ENCODE results near the gene LAMC3.

DNA sequence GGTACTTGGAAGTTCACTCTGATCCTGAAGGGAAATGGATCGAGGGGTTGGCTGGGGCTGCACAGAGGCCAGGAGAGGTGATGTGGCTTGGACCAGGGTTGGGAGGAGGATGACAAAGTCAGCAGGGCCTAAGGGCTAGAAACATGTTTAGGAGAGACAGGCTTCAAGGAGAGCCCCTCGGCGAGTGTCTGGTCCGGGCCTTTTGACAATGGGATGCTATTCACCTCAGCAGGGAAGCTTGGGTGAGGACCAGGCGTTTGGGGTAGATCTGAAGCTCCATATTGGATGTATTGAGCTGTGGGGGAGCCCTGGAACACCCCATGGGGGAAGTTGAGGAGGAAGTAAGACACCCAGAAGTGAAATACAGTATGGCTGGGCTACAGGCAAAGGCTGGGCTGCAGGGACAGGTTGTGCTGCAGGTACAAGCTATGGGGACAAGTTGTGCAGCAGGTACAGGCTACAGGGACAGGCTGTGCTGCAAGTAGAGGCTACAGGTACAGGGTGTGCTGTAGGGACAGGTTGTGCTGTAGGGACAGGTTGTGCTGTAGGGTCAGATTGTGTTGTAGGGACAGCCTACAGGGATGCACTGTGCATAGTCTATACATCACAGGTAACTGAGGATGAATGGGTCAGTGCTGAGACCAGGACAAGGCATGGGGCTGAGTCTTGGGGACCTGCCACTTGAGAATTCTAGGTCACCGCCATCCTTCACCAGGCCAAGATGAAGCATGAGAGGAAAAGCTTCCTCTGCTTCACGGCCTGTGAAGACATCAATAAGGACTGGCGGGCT lies 47.3 kb upstream of the LAMC3 start:
- TF ChIP-seq, protein P1, sequence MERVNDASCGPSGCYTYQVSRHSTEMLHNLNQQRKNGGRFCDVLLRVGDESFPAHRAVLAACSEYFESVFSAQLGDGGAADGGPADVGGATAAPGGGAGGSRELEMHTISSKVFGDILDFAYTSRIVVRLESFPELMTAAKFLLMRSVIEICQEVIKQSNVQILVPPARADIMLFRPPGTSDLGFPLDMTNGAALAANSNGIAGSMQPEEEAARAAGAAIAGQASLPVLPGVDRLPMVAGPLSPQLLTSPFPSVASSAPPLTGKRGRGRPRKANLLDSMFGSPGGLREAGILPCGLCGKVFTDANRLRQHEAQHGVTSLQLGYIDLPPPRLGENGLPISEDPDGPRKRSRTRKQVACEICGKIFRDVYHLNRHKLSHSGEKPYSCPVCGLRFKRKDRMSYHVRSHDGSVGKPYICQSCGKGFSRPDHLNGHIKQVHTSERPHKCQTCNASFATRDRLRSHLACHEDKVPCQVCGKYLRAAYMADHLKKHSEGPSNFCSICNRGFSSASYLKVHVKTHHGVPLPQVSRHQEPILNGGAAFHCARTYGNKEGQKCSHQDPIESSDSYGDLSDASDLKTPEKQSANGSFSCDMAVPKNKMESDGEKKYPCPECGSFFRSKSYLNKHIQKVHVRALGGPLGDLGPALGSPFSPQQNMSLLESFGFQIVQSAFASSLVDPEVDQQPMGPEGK (CRISPR knock-in tag; IDR thresholded peaks at IDR 0.05; ENCODE audit: borderline replicate concordance) = no peak
- TF ChIP-seq OSR1 (CRISPR knock-in tag; IDR thresholded peaks at IDR 0.05) = no peak
- no peak for TF ChIP-seq POU6F1 (CRISPR knock-in tag; IDR thresholded peaks at IDR 0.05; ENCODE audit: borderline replicate concordance, low read depth)
- TF ChIP-seq ISL1 (CRISPR knock-in tag; IDR thresholded peaks at IDR 0.05) = no peak
- TF ChIP-seq ZFP3 (CRISPR knock-in tag; IDR thresholded peaks at IDR 0.05) = no peak
- TF ChIP-seq ZNF8 (CRISPR knock-in tag; IDR thresholded peaks at IDR 0.05) = no peak
- TF ChIP-seq, protein P2, sequence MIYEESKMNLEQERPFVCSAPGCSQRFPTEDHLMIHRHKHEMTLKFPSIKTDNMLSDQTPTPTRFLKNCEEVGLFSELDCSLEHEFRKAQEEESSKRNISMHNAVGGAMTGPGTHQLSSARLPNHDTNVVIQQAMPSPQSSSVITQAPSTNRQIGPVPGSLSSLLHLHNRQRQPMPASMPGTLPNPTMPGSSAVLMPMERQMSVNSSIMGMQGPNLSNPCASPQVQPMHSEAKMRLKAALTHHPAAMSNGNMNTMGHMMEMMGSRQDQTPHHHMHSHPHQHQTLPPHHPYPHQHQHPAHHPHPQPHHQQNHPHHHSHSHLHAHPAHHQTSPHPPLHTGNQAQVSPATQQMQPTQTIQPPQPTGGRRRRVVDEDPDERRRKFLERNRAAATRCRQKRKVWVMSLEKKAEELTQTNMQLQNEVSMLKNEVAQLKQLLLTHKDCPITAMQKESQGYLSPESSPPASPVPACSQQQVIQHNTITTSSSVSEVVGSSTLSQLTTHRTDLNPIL (CRISPR knock-in tag; IDR thresholded peaks at IDR 0.05; ENCODE audit: low read depth) = no peak
- TF ChIP-seq ZFP30 (CRISPR knock-in tag; IDR thresholded peaks at IDR 0.05) = no peak
- no peak for TF ChIP-seq ZC3H10 (CRISPR knock-in tag; IDR thresholded peaks at IDR 0.05)
- no peak for TF ChIP-seq RARB (CRISPR knock-in tag; IDR thresholded peaks at IDR 0.05)
- TF ChIP-seq ZNF70 (CRISPR knock-in tag; IDR thresholded peaks at IDR 0.05) = no peak
- no peak for TF ChIP-seq ARNTL (CRISPR knock-in tag; IDR thresholded peaks at IDR 0.05; ENCODE audit: borderline replicate concordance, low read depth)
- no peak for TF ChIP-seq SNAI2 (CRISPR knock-in tag; IDR thresholded peaks at IDR 0.05)
